Mucosa of gallbladder (tissue), 1 donor: ENCODE data around the gene GPR107. TPM values are rescaled to one million over a fixed set of nuclear protein-coding genes. Genes with fewer than 3 reads are reported as not detected.

Experiments used
- DNase-seq: peaks from one replicate; pipeline ENCODE4 v3.0.0-alpha.2; 2020; ENCODE audit warnings: low spot score
- total RNA-seq: library from RNA; stranded (reverse); gene quantifications from one replicate; pipeline ENCODE4 v1.2.1, GENCODE V29; 2021
- donor health status: DM: no; HTN: no; CAD: no.

The GPR107 gene
- total RNA-seq, 1 donor from 2014 or later: 39.6 TPM

DNA sequence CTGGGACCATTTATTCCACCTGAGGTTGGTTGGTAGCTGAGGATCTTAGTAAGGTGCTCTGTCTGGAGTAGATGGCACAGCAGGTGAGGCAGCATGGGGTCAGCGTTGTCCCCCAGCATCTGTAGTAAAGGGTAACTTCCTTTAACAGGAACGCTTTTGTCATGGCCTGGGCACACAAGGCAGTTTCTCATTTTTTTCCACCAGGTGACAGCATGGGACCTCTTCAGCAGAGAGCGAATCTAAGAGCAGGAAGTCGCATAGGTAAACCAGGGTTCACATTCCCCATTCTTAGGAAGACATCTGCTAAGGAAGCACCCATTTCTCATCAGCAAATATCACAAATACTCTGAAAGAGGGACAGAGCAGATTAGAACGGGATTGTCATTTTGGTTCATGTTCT lies 56.5 kb downstream of the GPR107 start:
- DNase-seq: no peak

DNA sequence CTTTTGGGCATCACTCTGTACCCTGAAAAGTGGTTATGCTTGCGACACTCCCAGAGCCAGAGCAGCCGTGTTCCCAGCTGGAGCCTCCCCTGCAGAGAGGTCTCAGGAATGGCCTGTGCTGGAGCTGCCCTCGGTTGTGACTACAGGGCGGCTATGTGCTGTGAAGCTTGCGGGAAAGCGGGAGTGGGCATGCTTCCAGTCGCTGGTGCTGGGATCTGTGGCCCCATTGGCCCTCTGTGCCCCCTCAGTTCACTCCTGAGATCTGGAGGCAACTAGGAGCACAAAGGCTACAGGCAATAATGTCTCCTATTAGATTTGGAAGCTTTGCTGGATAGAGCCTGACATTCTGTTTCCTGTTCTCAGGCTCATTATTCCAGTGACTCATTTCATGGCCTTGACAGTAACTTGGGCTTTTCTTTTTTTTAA lies 56.9 kb downstream of the GPR107 start:
- DNase-seq: no peak

DNA sequence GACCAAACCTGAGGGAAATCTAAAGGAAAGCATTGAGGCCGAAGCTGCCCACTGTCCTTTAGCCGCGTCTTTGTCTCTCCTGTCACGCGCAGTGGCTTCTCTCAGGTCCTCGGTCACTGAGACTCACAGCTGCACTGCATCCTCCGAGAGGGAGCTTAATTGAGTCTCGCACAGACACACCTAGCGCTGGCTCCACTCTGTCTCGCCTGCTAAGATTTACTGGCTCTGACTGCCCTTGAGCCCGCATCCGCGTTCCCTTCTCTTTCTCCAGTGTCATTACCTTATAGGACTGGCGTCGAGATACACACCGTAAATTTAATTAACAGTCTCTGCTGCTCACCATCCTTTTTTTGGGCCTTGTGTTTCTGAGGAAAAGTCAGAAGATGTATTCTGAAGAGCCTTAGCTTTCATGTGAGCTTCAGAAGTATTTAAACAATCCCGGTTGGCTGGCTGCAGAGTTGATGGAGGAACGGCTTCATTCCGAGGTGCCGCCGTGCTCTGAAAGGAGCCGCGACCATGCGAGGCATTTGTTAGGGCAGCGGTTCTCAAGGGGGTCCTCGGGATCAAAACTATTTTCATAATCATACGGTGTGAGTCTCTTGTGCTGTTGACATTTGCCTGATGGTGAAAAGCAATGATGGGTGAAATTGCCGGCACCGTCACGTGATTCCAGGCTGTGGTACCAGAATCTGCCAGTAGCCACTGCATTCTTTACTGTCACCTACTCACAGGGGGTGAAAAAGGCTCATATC lies 58.3 kb downstream of the GPR107 start:
- DNase-seq: no peak

DNA sequence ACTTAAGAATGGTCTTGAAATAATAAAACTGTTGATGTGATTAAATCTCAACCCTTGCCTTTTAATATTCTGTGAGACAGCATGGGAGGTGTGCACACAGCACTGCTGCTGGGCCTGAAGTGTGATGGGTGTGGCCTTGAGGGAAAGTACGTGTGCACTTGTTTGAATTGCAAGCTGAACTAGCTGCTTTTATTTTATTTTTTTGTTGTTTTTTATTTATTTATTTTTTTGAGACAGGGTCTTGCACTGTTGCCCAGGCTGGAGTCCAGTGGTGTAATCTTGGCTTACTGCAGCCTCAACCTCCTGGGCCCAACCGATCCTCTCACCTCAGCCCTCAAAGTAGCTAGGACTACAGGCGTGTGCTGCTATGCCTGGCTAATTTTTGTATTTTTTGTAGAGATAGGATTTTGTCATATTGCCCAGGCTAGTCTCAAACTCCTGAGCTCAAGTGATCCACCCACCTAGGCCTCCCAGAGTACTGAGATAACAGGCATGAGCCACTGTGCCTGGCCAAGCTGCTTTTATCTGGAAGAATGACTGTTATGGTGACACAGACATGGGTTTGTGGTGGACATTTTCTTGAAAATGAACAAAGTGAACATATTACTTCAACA lies 58.9 kb downstream of the GPR107 start:
- DNase-seq: no peak

DNA sequence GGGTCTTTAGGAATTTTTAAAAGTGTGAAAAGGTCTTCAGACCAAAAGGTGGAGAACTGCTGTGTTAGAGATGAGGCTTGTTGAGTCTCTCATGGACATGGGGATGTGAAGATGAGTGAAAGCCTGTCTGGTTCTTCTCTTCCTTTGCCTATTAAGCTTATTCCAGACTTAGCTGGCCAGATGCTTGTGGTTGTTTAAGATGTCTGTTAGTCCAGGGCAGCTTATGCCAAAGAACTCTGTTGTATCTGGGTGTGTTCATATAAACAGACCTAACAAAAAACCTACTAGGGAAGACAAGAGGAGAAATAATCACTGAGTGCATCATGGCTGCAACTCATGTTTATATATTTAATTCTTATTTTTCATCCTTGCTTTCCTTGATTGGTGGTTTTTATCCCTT lies 61.0 kb downstream of the GPR107 start:
- no peak for DNase-seq

DNA sequence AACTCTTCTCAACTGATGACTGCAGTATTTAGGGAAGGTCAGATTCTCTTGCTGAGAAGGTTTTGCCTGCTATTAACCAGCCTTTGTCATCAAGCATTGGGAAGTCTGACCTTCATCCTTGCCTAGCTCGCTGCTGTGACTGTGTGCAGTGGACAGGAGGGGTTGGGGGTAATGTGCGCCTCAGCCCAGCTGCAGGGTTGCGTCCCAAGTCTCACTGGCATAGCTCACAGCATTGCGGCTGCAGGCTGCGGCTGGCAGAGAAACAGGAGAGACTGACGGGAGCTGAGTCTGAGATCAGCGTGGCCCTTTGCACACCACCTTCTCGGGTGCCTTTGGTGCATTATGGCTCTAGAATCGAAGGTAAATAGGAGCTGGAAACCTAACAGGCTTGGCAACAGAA lies 62.6 kb downstream of the GPR107 start:
- DNase-seq: no peak

DNA sequence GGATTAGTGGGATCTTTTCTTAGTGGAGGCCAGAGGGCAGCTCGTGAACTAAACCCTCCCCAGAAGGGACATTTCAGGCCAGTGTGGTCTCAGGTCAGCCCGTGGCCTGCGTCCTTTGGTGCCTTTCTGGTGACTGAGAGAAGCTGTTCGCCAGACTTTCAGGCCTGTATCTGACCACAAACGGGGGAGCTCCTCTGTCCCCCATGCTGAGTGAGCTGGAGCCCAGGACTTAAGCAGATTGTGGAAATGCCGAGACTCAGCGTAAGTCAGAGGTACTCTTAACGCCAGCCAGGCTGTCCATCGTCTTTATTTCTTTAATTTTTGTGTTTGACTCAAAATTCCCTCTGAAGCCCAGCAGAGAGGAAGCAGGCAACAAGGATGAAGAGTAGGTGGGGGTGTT lies 63.7 kb downstream of the GPR107 start:
- no peak for DNase-seq

DNA sequence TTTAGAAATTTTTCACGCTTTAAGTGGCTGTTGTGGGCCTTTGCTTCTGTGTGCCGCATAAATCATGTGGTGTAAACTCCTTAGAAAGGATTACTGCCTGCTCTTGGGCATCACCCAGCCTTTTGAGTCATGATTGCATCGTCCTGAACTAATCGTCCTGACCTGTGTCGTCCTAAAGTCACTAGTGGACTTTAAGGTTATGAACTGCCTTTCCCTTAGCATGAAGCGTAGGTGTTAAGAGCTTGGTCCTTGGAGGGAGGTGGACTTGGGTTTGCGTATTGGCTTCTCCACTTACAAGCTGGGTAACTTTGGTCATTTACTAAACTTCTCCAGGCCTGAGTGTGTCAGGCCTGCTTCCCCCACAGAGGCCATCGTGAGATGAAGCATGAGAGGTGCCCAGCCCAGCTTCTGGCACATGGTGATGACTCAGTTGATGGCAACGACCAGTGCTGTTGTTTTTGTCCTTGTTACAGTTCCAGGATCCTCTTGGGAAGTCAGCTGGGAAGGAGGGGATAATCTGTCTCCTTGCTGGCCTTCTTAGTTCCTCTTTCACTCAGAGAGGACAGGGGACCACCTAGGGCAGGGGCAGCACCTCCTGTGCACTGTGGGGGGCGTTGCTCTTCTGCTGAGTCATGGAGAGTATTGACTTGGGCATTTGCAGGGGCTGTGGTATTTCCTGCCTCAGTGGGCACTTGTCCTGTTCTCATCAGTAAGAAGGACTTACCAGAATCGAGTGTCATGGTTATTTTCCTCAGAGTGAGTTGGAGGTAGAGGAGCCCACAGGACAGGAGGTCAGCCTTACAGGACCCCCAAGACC lies 64.3 kb downstream of the GPR107 start:
- DNase-seq: no peak

DNA sequence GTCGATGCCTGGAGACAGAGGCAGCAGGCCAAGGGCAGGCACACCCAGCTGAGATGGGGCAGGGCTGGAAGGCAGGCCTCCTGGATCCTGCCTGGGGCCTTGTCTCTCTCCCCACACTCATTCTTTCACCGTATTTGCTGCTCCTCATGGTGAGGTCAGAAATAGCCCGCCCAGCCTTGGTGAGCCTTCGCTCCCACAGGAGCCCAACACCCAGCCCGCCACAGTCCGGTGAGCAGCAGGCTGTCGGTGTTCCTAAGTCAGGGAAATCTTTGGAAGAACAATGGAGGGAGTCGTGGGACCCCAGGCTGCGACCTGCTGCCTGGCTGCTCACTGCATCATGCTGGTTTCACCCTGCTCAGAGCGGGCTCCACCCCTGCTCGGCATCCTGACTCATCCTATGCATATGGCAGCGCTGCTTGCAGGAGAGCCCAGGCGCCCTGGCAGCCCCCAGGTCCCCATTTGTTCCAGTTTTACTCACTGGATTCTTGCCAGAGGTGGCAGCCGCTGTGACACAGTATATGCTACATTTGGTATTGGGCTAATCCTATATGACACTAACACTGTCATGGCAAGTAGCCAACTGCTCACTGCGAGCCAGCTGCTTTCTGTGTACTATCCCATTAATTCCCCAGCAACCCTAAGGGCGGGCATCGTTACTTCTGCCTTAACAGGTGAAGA lies 65.3 kb downstream of the GPR107 start:
- DNase-seq: no peak

DNA sequence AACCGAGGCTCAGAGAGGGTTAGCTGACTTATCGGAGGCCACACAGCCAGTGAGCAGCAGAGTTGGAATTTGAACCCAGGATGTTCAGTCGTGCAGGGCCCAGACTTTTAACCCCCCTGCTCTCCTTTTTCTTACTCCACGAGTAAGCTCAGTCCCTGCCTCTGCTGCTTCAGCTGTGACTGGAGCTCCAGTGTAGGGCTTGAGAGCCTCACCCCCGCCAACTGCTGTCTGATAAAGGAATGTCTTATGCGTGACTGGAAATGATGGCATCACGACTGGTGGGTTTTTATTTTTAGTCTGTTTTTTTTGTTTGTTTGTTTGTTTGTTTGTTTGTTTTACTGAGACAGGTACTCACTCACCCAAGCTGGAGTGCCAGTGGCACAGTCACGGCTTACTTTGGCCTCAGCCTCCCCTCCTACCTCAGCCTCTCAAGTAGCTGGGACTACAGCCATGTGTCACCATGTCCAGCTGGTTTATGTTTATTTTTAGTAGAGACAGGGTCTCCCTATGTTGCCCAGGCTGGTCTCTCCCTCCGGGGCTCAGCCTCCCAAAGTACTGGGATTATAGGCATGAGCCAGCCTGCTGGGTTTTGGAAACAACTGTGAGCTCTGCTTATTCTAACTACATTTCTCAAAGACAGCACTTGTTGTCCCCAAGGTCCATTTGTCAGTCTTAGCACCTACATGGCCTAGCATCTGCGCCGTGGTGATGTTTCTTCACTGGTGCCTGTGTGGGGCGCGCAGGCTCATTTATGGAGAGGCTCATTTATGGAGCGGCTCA lies 66.0 kb downstream of the GPR107 start:
- no peak for DNase-seq

DNA sequence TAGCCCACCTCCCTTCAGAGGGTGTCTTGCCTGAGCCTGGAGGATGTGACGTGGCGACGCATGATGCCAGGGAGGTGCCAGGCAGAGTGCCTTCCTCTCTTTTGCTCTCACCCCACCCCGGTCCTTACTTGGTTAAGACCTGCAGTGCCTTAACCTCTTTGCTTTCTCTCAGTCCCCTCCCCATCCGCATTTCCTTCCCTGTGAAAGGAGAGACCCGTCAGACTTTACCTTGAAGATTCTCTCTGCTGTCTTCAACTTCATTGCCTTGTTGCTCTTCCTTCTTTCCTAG lies 66.5 kb downstream of the GPR107 start:
- no peak for DNase-seq

DNA sequence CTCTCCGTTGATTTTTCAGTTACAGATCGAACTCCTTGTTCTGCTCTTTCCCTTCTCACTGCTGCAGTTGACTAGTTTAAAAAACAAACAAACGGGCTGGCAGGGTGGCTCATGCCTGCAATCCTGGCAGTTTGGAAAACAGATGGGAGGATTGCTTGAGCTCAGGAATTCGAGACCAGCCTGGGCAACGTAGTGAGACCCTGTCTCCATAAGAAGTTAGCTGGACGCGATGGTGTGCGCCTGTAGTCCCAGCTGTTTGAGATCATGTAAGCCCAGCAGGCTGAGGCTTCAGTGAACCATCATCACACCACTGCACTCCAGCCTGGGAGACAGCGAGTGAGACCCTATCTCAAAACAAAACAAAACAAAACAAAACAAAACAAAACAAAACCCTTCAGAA lies 67.1 kb downstream of the GPR107 start:
- DNase-seq: no peak

DNA sequence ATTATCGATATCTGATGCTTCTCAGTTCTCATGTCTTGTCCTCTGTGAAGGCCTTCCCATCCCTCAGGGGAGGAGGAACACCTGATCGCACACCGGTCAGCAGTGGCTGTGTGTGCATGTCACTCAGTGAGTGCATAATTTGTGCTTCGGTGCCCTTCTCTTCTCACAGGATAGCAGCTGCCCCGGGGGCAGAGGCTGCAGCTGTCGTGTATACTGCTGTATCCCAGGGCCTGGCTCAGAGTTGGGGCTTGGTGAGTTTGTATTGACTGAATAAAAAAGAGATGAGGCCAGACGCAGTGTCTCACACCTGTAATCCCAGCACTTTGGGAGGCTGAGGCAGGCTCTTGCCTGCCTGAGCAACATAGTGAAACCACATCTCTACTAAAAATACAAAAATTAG lies 68.8 kb downstream of the GPR107 start:
- no peak for DNase-seq

DNA sequence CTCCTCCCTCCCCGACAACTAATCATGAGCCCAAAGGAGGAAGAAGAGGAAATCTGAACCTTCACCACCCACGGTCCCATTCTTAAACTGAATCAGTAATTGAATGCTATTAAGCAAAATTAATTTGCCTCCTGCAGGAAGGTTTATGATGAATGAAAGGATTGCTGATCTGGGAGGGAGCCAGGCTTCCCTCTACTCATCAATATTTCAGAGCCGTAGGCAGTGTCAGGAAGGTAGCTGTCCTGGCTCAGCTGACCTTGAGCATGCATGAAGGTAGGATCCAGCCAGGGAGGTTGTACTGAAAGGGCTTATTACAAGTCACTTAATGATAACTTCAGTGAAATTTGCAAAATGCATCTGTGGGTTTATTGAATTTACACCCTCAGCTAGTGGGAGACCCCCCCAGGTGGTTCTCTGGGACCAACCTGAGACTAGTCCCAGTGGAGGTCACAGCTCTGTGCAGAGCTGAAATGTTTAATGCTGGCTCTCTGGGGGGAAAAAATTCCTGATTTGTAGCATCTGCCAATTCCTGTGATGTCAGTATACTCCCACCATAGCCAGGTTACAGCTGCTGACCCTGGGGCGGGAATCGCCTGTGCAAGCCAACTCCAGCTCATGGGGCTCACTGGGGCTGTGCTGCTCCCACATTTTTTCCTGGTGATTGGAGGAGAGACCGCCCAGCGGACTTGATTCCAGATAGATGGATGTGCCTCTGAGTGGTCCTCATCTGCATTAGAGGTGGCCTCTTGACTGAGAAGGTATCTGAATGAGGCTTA lies 70.6 kb downstream of the GPR107 start:
- DNase-seq: no peak

DNA sequence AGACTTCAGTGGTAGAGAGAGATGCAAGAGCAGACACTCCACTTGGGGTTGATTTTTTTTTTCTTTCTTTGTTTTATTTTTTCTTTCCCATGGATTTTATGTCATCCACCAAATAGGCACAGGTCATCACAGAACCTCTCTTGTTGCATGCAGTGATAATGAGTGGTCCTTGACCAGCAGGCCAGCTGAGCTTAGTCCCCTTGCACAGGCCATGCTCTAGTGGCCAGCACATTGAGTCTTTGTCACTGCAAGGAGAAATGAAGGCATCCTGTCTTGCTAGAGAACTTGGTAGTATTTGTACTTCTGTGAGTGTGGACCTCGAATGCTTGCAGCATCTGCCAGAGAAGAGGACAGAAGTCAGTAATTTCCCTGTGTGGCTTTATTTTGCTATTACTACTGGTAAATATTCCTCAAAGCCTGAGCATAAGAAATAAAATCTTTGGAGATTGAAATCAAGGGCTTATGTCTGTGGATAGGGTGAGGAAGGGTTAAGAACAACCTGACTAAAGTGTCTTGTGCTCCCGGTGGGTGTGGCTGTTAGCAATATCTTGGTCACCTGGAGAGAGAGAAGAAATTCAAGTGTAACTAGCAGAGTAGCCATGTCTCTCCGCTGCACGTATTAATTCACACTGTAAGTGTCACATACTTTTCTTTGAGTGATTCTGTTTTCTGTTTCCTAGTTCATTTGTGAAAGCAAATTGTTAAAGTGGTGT lies 73.2 kb downstream of the GPR107 start:
- DNase-seq: no peak

DNA sequence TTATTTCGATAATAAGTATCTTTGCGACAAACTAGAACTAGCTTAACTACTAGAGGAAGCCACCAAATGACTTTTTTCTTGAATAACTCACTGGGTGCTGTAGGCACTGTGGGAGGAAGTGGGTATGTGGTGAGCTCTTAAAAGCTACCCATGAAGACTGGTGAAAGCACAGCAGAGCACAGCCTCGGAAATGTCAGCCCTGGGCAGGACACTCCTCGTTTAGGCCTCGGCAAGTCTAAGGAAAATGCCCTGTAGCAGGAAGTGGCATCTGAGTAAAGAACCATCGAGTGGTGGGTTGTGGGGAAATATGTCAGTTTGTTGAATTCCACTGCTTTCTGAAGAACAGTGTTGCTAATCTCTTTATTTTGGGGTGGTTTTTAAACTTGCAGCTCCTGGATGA lies 74.5 kb downstream of the GPR107 start:
- DNase-seq: peak; percentile 32

DNA sequence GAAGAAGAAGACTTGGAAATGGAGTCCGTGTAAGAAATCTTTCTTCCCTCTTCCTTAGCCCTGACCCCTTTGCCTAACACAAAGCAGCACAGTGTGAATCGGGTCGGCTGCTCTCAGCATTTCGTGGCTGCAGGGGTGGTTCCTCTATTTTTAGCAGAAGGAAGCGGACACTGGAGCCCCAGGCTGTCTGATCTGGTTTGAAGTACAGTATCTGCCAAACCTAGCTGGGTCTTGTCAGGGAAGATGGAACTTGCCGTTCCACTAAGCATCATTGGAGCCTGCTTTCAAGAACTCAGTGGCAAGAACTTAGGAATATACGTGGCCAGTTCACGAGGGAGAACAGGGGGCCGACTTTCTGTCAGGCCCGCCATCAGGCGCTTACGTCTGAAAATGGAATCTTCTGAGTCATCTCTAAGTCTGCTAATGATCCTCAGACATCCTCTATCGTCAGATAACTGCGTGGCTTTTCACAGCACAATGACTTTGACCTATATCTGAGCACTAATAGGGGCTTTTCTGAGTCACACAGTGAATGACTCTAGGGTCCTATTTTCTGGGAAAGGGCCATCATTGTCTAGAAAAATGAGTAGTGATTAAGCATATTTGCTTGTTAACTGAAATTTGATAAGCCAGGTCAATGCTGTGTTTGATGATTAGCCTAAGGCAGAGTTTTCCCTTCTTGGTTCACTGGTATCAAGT lies 75.2 kb downstream of the GPR107 start:
- peak; percentile 59 for DNase-seq

DNA sequence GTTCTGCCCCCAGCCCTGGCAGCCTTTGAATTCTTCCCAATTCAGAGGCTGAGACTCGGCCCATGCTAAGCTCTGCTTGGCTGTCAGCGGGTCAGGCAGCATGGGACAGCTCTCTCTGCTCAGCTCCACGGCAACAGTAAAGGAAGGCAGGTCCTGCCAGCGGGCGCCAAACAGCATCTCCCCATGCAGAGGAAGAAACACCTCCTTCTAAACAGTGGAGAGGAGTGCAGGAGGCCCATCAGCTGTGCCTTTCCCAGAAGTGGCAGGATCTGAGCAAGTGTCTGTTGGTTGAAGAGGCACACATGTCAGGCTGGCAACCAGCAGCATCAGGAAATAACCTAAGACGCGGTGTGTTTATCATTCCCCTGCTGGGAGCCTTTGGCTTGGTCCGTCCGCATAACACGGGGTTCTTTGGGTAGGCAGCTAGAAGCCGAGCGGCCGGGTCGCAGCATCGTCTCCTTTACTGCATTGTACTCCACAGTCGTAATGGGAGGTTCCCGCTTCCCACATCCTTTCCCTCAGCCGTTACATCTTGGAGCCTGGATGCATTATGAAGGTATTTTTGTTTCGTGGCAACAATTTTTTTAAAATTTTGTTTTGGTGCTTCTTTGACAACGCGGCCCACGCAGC lies 75.8 kb downstream of the GPR107 start:
- DNase-seq: peak; percentile 31

DNA sequence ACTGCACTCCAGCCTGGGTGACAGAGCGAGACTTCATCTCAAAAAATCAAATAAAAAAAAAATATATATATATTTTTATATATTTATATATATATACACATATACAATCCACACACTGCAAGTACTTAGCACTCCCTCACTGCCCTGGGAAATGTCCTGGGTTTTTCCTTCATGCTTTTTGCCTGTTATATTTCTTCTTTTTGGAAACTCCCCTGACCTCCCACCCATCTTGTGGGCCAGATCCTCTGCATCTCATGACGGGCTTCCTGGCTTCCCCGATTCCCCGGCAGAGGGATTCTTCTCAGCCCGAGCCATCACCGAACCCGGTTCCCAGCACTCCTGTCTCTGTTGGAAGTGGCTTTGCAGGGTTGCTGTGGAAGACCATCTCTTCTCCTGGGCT lies 79.0 kb downstream of the GPR107 start:
- no peak for DNase-seq
